Measurements from ENCODE around the gene GLIPR2. TPM values are rescaled to one million over a fixed set of nuclear protein-coding genes. Genes with fewer than 3 reads are reported as not detected.

GLIPR2 gene
- total and polyA plus RNA-seq, 2 of the 4 experiments (the other 2 are of a cell fraction): 35.8 to 43.3 TPM

DNA sequence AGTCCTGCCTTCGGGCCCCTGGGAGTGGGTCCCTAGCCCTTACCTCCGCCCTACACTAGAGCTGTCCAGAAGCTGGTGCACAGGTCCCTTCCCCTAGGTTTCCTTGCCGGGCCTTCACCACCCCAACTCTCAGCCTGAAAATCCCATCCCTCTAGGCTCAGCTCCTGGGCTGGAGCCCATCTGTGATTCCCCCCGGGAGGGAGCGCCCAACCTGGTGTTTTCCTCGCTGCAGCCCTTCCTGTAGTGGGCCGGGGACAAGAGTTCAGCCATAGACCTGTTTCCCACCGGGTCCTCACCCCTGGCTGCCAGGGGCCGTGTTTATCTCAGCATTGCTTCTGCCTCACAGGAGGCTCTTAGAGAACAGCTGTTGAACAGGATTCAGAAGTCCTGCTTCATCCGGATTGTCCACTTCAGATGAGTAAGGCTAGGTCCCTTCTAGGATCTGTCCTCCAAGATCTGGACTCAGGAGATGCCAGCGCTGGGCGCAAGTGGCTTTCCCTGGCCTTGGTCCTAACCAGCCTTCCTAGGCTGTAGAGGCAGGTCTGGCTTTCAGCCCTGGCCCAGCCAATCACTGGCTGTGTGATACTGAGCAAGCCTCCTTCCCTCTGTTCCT, 965 bp downstream of the GLIPR2 start (continued):
- no peak for TF ChIP-seq CEBPB (IDR thresholded peaks at IDR 0.05; ENCODE audit: low read depth, low read length)

DNA sequence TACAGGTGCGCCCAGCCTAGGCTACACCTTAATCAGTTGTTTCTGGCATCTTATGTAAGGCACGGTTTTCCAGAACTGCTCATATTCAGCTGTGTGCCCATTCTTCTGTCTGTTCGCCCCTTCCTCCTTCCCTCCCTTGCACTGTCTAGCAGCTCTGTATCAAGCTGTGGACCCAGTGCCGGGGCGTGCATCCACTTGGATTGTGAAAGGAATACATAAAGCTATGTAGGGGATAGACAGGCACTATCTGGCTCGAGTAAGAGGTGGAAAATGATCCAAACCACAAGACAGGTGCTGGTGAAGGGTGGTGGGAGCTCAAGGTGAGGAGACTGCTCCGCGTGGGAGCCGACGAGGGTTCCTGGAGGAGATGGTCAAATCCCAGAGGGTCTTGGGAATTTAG, 2.0 kb downstream of the GLIPR2 start:
- no peak overlapping the region for H3K18ac ChIP-seq (ENCODE audit: low read depth, low read length)
- WGBS, 2 experiments (ENCODE audit: extremely low coverage in 2 of 2, insufficient read length in 1 of 2): 96% methylated on average over 6 of the region's 10 CpGs; no CpG with 5 or more reads in 1 of the 2 experiments
- dilution Hi-C loops (cut with HindIII; ENCODE audit: low sequenced_read_pairs, unreplicated experiment) (no loop called here), in situ Hi-C loops (cut with MboI; ENCODE audit: low sequenced_read_pairs) (no loop called here), intact Hi-C loops (cut with micrococcal nuclease) (no loop called here)
- no peak for DNase-seq
- no peaks in the 10 kb centered on the region for H3K9me3 ChIP-seq (ENCODE audit: control insufficient read depth, insufficient read depth, low read length)
- ATAC-seq (ENCODE audit: low read depth): no peak
- H2BK120ac ChIP-seq (ENCODE audit: low read depth, low read length): no peak overlapping the region
- no peak overlapping the region for H4K91ac ChIP-seq (ENCODE audit: insufficient read depth, low read depth, low read length)
- no peak overlapping the region for H3K27ac ChIP-seq (ENCODE audit: insufficient read depth, low read length)
- H3K56ac ChIP-seq (ENCODE audit: extremely low read depth, insufficient read depth, low read length): no peak overlapping the region
- H3K27me3 ChIP-seq (ENCODE audit: control insufficient read depth, insufficient read depth, low read length): no peaks in the 10 kb centered on the region
- H3K36me3 ChIP-seq (ENCODE audit: control insufficient read depth, insufficient read depth, low read length): peaks cover 17% of the 10 kb centered on the region; the same call in 1 of the 2 replicates
- H3K4me3 ChIP-seq (ENCODE audit: insufficient read depth, low read depth, low read length): no peak overlapping the region
- no peak overlapping the region for H2BK5ac ChIP-seq (ENCODE audit: low read depth, low read length, poor library complexity, severe bottlenecking)
- BruUV-seq (replicated peaks): no TSS peak
- peak overlapping the region; percentile 56; the same call in 1 of the 2 replicates for H3K23ac ChIP-seq (ENCODE audit: low read depth, low read length)
- peaks cover 17% of the 10 kb centered on the region for H3K4me1 ChIP-seq (ENCODE audit: control insufficient read depth, insufficient read depth, low read length)
- no peak overlapping the region; the same call in 1 of the 2 replicates for H2AK5ac ChIP-seq (ENCODE audit: low read depth, low read length)
- H4K8ac ChIP-seq (ENCODE audit: low read depth in 2 of 2, low read length in 2 of 2): no peak overlapping the region
- TF ChIP-seq, protein P1, sequence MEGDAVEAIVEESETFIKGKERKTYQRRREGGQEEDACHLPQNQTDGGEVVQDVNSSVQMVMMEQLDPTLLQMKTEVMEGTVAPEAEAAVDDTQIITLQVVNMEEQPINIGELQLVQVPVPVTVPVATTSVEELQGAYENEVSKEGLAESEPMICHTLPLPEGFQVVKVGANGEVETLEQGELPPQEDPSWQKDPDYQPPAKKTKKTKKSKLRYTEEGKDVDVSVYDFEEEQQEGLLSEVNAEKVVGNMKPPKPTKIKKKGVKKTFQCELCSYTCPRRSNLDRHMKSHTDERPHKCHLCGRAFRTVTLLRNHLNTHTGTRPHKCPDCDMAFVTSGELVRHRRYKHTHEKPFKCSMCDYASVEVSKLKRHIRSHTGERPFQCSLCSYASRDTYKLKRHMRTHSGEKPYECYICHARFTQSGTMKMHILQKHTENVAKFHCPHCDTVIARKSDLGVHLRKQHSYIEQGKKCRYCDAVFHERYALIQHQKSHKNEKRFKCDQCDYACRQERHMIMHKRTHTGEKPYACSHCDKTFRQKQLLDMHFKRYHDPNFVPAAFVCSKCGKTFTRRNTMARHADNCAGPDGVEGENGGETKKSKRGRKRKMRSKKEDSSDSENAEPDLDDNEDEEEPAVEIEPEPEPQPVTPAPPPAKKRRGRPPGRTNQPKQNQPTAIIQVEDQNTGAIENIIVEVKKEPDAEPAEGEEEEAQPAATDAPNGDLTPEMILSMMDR (conservative IDR thresholded peaks at IDR 0.05; ENCODE audit: low read depth, low read length): no peak
- TF ChIP-seq MAZ (IDR thresholded peaks at IDR 0.05; ENCODE audit: borderline replicate concordance, low read depth, low read length) (no peak), MAFK (IDR thresholded peaks at IDR 0.05; ENCODE audit: low read depth, low read length) (no peak), FOS (IDR thresholded peaks at IDR 0.05; ENCODE audit: low read depth, low read length) (no peak), POLR2A (IDR thresholded peaks at IDR 0.05; ENCODE audit: low read depth, low read length) (no peak), RFX5 (IDR thresholded peaks at IDR 0.05; ENCODE audit: low read depth, low read length) (no peak), BHLHE40 (IDR thresholded peaks at IDR 0.05; ENCODE audit: low read depth, low read length) (no peak)
- H3K9ac ChIP-seq (ENCODE audit: low read depth, low read length): no peak overlapping the region
- peak overlapping the region; percentile 32; the same call in 1 of the 2 replicates for H3K14ac ChIP-seq (replicated peaks; ENCODE audit: low read depth, low read length)
- no peak overlapping the region; the same call in 1 of the 2 replicates for H3K4me2 ChIP-seq (ENCODE audit: low read depth, low read length)
- no peak overlapping the region for H2AFZ ChIP-seq (replicated peaks; ENCODE audit: low read length, poor library complexity)
- no peak overlapping the region for H2BK20ac ChIP-seq (ENCODE audit: low read depth, low read length)
- H3K79me1 ChIP-seq (ENCODE audit: low read depth in 1 of 2, low read length in 2 of 2): peaks cover 40 to 65% of the 10 kb centered on the region in 2 experiments
- no peak overlapping the region for H4K5ac ChIP-seq (ENCODE audit: low read depth, low read length)
- H3K4ac ChIP-seq (ENCODE audit: low read depth, low read length): peak overlapping the region; percentile 15
- H4K20me1 ChIP-seq (ENCODE audit: insufficient read depth, low read length): peaks cover 47% of the 10 kb centered on the region
- peaks cover 15% of the 10 kb centered on the region for H3K9me1 ChIP-seq (ENCODE audit: insufficient read depth, low read length)
- ChIA-PET CTCF (no interaction called here), POLR2A (ENCODE audit: unreplicated experiment) (no interaction called here)
- no peak overlapping the region for H2AK9ac ChIP-seq (replicated peaks; ENCODE audit: low read depth, low read length, poor library complexity)
- no peak overlapping the region for H2BK15ac ChIP-seq (ENCODE audit: low read depth, low read length)
